ENCODE measurements around the gene ZNF324. TPM values are rescaled to one million over a fixed set of nuclear protein-coding genes. Genes with fewer than 3 reads are reported as not detected.
"Not testable (repeated sequence)": the region's sequence is repeated elsewhere in the genome, so short reads cannot be mapped to it uniquely, and the experiment has no call there.

ZNF324 gene
- total RNA-seq, 1 donor from 2014 or later: 16.7 TPM

DNA sequence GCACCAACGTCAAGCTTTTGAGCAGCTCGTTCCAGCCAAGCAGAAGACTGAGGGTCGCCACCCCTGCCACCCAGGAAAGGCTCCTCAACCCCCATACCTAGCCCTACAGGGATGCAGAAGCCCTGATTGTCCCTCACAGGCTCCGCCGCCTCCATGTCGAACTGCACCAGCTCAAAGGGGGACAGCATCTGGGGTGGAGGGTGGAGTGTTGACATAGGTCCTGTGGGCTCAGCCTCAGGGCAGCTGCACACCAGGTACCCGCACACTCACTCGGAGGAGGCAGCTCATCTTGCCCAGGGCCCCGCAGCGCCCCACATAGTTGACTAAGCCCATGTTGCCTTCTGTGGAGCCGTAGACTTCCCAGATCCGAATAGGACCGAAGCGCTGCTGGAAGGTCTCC is 33.4 kb downstream of the ZNF324 start:
- no peak for DNase-seq (ENCODE audit: low read depth)

DNA sequence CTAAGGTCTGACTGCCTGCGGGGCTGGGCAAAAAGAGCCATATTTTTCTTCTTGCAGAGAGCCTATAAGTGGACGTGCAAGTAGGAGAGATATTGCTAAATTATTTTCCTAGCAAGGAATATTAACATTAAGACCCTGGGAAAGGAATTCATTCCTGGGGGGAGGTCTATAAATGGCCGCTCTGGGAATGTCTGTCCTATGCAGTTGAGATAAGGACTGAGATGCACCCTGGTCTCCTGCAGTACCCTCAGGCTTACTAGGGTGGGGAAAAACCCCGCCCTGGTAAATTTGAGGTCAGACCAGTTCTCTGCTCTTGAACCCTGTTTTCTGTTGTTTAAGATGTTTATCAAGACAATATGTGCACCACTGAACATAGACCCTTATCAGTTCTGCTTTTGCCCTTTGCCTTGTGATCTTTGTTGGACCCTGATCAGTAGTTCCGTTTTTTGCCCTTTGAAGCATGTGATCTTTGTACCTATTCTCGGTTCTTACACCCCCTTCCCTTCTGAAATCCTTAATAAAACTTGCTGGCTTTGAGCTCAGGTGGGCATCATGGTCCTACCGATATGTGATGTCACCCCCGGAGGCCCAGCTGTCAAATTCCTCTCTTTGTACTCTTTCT is 40.8 kb downstream of the ZNF324 start:
- DNase-seq (ENCODE audit: low read depth): not testable (repeated sequence)

DNA sequence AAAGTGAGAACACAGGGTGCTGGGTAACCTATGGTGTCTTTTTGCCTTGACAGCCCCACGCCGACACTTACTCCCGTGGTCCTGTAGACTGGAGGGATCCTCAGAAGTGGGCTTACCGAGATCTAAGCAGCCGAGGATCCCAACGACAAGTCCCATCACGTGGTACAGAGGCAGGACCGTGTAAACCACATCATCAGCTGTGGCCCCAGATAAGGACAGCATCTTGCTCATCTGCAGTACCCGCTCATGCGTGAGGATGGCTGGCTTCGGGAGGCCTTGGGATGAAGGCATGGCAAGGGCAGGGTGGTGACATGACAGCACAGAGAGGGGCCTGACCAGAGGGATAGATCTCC is 42.8 kb downstream of the ZNF324 start:
- no peak for DNase-seq (ENCODE audit: low read depth)

DNA sequence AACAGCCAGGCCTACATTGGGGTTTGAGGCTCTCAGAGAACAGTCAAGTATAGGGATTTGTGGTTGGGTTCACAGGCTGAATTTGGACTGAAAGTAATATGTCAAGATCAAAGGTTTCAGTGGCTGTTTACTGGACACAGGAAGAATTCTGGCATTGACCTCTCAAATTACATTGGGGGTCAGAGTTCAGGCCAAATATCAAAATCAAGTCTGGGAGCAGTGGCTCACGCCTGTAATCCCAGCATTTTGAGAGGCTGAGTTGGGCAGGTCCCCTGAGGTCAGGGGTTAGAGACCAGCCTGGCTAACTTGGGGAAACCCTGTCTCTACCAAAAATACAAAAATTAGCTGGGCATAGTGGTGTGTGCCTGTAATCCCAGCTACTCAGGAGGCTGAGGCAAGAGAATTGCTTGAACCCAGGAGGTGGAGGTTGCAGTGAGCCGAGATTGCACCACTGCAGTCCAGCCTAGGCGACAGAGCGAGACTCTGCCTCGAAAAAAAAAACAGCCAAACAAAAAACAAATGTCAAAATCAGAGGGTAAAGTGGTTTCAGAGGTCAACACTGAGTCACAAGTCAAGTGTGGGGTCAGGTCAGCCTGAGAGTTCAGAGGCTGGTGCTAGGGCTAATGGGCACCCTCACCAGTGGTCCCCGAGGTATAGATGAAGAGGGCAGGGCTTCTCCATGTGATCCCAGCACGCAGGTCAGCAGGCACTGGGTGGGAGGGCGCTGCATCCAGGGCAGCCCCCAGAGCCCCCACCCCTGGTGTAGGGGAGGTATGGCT is 43.4 kb downstream of the ZNF324 start:
- no peak for DNase-seq (ENCODE audit: low read depth)

DNA sequence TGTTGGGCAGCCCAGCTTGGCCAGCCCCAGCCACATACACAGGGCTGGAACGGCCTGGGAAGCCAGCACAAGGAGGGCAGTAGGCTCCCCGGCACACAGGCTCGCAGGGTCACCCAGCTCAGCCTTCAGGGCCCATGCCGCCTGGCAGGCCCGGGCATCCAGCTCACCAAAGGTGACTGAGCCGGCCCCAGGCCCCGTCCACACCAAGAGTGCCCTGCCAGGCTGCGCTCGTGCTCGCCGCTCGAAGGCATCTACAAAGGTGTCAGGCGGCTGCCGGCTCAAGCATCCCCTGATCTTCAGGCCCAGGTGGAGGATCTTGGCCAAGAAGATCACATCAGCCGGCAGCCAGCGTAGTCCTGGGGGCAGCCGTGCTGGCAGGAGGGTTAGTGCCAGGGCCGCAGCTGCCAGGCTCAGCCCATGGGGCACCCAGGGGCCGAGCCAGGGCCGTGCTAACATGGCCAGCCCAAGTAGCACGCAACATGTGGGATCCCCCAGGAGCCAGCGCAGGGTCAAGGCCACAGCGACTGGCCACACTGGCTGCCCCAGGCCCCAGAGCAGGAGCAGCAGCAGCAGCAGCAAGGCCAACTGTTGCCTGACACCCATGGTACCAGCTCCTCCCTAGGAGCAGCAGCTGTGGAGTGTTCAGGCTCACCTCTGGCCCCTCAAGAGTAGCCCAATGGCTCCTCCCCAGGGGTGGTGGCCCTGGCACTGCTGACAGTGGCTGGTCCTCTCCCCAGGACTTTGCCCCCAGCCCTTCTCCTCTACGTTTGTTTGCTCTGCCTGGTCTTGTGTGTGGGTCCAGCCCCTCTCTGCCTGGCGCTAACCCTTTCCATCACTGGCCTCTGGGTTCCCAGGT is 44.7 kb downstream of the ZNF324 start, which contains the start of gene SLC27A5:
Gene SLC27A5 (minus strand): TSS at position 640 of the 856 bp plus-strand sequence. CDS start 37 bp downstream, at position 603.
- DNase-seq (ENCODE audit: low read depth): no peak

DNA sequence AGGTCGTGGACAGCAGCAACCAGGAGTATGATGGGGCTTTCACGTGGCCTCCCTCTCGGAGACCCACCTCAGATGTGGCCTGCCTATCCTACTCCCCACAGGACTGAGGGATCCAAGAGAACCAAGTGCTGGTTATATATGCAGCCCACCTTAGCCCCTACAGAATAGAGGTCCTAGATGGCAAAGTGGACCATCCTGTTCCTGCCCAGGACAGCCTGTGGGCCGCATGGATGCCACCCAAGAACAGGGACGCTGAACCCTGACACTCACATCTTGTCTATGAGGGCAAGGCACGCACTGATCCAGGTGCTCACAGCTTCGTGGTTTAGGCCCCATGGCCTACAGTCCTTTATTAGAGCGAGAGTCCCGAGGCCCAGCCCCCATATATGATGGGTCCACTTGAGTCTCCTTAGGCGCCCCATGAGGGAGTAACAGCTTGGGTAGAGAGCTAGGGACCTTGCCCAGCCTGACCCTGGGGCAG is 46.4 kb downstream of the ZNF324 start:
- DNase-seq (ENCODE audit: low read depth): no peak

DNA sequence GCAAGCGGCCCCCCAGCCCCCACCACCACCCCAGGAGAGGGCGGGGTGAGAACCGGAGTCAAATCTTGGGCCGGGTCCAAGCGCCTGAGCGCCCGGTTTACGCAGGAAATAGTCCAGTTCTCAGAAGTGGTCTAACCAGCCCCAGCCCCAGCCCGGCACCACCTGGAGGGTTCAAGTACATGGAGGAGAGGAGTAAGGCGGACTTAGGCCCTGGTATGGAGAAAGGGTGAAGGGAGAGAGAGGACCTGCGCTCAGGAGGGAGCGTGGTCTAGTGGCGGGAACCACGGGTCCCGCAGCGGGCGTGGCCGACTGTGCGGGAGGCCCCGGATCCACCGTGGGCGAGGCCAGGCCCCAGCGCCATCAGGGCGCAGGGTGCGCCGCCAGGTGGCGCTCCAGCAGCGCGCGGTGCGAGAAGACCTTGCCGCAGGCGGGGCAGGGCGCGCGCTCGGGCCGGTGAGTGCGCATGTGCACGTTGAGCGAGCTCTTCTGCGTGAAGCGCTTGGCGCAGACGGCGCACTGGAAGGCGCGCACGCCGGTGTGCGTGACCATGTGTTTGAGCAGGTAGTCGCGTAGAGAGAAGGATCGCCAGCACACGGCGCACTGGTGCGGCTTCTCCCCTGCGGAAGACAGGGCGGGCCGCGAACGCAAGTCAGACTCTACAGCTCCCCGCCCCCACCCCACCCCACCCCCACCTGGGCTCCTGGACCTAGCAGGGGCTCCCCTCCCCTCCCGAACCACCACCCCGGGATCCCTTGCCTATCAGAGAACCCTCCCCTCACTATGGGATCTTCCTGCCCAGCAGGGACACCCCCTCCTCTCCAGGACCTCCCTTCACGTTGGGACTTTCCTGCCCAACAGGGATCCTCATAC is 47.0 kb downstream of the ZNF324 start:
- DNase-seq (ENCODE audit: low read depth): peak; percentile 69

DNA sequence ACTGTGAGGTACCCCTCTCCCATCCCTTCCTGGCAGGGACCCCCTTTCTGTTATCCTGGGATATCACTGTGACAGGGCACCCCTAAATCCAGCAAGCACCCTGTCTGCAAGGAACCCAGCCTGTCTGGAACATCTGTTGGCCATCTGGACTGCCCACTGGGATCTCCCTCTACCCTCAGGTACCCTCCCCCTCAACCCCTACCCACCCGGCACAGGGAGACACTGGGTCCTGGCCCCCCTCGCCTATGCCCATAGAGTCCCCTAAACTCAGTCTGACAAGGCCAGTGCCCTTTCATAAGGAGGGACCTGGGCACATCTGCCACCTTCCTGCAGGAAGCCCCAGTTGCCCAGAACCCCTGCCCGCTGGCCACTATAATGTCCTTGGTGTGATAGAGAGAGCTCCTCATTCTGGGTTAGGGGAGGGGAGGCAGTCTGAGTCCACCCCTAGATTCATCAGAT is 47.7 kb downstream of the ZNF324 start:
- DNase-seq (ENCODE audit: low read depth): no peak

DNA sequence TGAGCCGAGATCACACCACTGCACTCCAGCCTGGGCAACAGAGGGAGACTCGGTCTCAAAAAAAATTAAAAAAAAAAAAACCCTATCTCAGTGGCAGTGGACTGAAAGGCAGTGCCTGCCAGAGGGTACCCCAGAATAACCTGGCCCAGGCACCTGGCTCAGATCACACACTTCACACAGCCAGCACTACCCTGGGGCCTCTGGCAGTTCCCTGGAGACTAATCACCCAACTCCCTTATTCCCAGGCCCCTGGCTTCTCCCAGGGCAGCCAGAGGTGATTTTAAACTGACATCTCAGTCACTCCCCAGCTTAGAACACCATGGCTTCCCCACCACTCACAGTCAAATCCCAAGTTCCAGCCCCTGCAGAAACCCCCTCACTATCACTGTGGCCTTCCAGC is 48.4 kb downstream of the ZNF324 start:
- DNase-seq (ENCODE audit: low read depth): no peak

DNA sequence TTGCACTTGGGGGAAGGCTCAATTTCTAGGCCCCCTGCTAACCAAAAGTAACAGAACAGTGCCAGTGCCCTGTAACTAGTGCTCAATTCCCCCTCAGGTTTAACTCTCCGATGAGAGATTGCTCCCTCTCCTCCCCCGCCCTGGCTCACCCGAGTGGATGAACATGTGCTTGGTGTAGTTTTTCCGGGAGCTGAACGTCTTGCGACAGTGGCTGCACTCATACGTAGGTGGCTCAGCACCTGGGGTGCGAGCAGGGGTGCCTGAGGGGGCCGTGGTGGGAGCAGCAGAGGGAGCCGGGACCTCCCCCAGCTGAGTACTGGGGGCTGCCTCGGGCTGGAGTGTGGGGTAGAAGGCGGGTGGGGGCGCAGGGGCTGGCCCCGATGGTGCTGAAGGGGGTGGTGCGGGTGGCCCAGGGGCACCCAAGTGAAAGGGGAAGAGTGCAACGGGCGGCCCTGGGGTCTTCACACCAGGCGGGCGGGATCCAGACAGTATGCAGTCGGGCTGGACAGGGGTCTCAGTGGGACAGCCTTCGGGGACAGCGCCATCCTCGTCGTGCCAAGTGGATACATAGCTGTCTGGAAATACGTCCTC is 49.5 kb downstream of the ZNF324 start:
- no peak for DNase-seq (ENCODE audit: low read depth)

DNA sequence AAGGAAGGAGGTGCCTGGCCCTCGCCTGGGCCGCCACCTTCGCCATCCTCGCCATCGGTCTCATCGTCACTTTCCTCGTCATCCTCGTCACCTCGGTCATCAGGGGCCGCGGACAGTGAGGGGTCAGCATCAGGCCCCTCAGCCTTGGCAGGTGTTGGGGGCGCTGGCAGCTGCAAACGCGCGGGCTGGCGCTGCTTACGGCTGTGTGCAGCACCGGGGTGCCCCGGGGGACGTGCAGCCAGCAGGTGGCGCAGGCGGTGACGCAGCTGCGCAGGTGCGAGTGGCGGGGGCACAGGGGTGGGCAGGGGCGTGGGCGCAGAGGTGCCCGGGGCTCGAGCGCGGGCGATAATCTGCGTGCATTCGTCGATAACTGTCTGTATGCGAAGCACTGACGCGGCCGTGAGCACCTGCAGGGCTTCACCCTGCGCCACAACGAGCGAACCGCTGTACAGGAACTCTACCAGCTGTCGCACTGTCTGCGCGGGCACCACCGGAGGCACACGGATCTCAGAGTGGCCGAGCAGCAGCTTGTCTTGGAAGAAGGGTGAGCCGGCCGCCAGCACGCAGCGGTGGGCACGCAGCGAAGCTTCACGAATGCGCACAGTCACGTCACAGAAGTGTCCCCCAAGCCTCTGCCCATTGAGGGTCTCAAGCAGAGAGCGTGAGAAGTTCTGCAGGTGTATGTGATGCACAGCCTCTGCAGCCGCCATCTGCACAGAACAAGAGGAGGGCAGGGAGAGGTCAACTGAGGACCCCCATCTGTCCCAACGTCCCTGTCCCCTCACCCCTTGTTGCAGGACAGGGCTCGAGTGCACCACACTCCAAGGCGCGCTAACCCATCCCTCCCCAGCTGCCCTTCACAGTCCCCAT is 50.3 kb downstream of the ZNF324 start:
- no peak for DNase-seq (ENCODE audit: low read depth)

DNA sequence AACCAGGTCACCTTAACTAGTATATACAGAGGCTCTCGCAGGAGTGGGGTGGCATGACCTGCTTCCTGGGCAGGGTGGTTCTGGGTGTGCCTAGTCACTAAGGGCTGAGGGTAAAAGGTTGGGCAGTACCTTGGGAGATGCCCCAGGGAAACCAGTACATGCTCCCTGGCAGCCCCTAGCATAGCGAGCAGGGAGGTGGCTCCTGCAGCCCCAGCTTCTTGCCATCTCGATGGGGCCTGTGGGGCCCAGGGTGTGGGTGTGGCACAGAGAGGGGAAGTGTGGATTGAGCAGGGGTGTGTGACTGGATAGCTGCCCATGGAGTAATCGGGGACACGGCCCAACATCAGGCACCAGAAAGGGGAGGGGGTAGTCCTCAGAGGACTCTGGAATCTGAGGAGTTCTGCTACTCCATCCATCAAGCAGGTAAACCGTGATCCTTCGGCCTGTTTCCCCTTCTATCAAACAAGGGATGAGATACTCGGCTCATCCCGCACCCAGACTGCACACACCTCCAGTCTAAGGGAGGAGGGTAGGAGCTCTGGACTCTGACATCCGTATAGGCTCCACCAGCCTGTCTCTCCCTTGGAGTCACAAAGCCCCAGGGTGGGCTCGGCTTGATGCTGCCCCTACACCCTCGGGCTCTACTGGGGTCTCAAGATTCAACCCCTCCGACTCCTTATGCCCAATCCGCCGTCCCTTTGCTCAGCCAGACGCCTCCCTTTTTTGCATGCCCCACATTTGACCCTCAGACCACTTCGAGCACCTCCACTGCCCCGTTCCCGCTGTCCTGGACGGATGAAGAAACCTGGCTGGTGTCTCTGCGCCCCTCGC is 51.6 kb downstream of the ZNF324 start:
- DNase-seq (ENCODE audit: low read depth): no peak

DNA sequence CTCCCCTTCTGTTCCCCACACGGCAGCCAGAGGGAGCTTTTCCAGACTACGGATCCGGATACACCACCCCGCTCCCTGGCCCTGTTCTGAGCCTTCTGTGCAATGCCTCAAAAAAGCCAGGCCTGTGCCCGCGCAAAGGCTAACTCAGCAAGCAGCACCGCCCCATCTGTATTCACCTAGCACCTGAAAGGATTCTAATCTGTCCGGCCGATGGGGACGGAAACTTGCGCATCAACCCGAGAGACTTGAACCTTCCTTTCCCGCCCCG is 52.1 kb downstream of the ZNF324 start:
- DNase-seq (ENCODE audit: low read depth): peak; percentile 46

DNA sequence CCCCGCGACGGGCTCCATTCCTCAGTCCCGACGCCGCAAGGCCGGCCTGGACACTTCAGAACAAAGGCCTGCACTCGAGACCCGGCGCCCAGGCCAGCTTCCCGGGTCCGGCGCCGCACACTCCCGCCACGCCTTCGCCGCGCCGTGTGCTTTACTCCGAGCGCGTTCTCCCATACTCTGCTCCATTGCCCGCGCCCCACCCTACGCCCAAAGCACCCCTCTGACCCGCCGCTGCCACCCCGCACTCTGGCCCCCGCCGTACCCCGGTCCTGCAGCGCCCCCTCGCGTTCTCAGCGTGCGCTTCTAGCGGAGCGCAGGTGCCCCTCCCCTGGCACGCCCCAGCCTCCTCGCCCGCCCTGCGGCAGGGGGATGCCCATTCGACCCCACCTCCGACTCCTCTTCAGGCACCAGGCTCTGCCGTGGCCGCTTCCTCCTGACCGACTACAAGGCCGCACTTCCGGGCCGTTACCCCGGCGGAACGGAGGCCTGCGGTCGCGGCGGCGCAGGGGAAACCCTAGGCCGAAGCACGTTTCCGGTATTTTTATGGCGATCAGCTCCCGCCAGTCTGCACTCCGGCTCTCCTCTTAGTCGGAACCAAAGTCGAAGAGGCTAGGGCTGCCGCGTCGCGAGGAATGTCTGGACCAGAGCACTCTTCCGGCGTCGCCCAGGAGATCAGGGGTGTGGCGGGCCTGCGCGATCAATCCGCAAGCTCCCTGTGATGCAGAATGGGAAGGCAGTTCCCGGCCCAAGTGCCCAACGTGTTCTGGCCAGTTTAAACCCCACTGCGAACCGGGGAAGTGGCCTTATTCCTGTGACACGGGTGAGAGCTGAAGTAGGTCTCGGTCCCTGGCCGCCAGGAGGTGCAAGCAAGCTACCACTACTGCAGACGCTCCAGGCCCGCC is 52.7 kb downstream of the ZNF324 start, which contains the start of gene ZBTB45:
Gene ZBTB45 (minus strand): TSS at position 456 of the 902 bp plus-strand sequence. CDS start 2,137 bp downstream, outside the sequence.
- DNase-seq (ENCODE audit: low read depth): peak; percentile 90

DNA sequence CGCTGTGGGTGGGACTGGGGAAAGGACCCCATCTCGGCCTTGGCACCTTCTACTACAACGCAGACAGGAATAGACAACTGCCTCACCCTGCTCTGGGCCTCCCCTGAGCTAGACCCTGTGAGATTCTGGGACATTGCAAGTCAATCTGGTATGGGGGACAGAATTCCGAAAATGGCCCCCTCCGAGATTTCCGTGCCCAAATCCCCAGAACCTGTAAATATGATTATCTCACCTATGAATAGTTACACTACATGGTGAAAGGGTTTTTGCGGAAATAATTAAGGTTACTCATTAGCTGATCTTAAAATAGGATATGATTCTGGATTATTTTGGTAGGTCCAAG is 53.3 kb downstream of the ZNF324 start:
- no peak for DNase-seq (ENCODE audit: low read depth)

DNA sequence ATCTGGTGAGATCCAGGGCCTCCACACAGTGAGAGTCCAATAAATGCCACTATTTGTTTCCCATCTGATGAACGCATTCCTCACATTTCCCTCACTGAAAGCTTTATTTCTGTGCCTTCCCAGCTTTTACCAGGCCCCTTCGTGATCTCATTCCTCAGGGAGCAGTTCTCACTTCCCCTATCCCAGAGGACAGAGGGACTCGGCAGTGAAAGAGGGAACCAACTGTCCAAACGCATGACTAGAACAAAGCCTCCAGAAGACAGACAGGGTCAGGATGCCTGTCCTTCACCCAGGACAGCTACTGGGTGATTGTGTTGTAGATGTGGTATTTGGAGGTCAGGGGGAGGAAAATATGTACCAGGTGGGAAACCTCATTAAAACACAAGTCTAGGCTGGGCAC is 54.8 kb downstream of the ZNF324 start:
- no peak for DNase-seq (ENCODE audit: low read depth)

DNA sequence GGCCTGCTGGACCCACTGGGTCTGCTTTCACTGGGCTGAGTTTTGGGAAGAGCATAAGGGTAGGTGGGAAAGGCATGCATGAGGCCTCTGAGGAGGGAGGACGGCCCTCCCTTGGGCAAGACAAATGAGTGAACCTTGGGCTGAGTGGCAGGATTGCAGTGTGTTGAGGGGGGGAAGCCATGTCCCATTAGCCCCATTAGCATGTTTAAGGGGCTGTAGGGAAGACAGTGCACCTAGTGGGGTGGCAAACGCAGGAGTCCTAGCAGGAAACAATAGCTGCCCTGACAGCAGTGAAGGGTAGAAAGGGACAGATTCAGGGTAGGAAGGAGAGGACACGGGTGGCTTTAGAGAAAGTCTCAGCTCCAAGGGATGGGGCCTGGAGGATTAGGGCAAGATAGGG is 55.8 kb downstream of the ZNF324 start:
- DNase-seq (ENCODE audit: low read depth): no peak

Measured in renal cortical epithelial cell (primary cell).